ENCODE measurements around the gene TBL1X.

GRCh38 chrX:9492901-9493300 is 28.0 kb downstream of the TBL1X start:
- TF ChIP-seq CTCF (conservative IDR thresholded peaks at IDR 0.05; ENCODE audit: low read length) (no peak), EZH2phosphoT487 (IDR thresholded peaks at IDR 0.05; ENCODE audit: borderline replicate concordance, low read depth, low read length) (no peak)

All from OCI-LY7 (cell line).